ENCODE measurements around the gene HEATR3. TPM values are rescaled to one million over a fixed set of nuclear protein-coding genes. Genes with fewer than 3 reads are reported as not detected.

Gene HEATR3
- total RNA-seq, 4 donors from 2014 or later, result 17.6 to 42.2 (median 25.8) TPM

DNA sequence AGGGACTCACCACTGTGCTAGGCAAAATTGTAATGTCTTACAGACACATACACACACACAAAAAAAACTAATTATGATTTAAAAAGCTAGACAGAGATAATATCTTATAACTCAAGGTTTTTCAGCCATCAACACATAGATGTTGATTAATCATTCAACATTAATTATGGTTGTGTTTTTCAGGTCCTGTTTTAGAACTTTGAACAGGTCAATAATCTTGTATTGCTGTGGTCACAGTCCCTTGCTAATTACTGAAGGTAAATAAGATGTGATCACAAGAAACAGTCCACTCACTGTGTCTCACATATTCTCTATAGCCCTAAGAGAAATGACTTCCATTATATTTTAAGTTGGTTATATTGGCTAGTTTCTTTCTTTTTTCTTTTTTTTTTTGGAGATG is 54.9 kb downstream of the HEATR3 start:
- H3K27me3 ChIP-seq, result no peaks in the 10 kb centered on the region
- no peak overlapping the region for H3K27ac ChIP-seq

DNA sequence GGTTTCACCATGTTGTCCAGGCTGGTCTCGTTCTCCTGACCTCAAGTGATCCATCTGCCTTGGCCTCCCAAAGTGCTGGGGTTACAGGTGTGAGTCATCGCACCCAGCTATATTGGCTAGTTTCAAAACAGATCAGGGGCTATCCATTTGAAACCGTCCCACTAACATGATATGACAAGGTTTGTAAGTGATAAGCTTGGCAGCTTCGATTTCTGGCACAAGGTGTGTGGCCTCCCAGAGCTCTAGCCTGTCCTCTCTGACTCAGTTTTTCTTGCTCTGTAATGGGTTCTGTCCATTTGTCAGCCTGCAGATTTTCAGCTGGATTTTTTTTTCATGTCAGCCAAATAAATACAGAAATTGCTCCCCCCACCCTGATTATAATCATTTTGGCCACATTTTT is 55.5 kb downstream of the HEATR3 start:
- H3K9me3 ChIP-seq, result no peaks in the 10 kb centered on the region
- H3K4me3 ChIP-seq, result no peak overlapping the region
- intact Hi-C loops (cut with DNase I; ENCODE audit: low total_unique reads), result no loop called here
- in situ Hi-C loops (cut with MboI; ENCODE audit: low pct_ligation_motif_present in 1 of 4, low pct_unique_long_range_greater_than_20kb in 1 of 4, low sequenced_read_pairs in 3 of 4), result no loop called here
- H3K27me3 ChIP-seq, result no peaks in the 10 kb centered on the region
- no peaks in the 10 kb centered on the region for H3K4me1 ChIP-seq
- no peak for DNase-seq
- WGBS, 2 donors (ENCODE audit: low coverage in 1 of 2), result 77% methylated on average over 4 of the region's 4 CpGs; no CpG with 5 or more reads in 1 of the 2 donors
- TF ChIP-seq POLR2A (IDR thresholded peaks at IDR 0.05), result no peak
- no peak for TF ChIP-seq POLR2AphosphoS5 (IDR thresholded peaks at IDR 0.05)
- TF ChIP-seq, protein P1, sequence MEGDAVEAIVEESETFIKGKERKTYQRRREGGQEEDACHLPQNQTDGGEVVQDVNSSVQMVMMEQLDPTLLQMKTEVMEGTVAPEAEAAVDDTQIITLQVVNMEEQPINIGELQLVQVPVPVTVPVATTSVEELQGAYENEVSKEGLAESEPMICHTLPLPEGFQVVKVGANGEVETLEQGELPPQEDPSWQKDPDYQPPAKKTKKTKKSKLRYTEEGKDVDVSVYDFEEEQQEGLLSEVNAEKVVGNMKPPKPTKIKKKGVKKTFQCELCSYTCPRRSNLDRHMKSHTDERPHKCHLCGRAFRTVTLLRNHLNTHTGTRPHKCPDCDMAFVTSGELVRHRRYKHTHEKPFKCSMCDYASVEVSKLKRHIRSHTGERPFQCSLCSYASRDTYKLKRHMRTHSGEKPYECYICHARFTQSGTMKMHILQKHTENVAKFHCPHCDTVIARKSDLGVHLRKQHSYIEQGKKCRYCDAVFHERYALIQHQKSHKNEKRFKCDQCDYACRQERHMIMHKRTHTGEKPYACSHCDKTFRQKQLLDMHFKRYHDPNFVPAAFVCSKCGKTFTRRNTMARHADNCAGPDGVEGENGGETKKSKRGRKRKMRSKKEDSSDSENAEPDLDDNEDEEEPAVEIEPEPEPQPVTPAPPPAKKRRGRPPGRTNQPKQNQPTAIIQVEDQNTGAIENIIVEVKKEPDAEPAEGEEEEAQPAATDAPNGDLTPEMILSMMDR (IDR thresholded peaks at IDR 0.05), result no peak
- no peak for TF ChIP-seq EP300 (IDR thresholded peaks at IDR 0.05; ENCODE audit: low read depth)
- no peaks in the 10 kb centered on the region for H3K36me3 ChIP-seq
- H3K27ac ChIP-seq, result no peak overlapping the region

More for the DNA sequence above, 54.9 kb downstream of the HEATR3 start:
- in situ Hi-C loops (cut with MboI; ENCODE audit: low pct_ligation_motif_present in 1 of 4, low pct_unique_long_range_greater_than_20kb in 1 of 4, low sequenced_read_pairs in 3 of 4) (no loop called here), intact Hi-C loops (cut with DNase I; ENCODE audit: low total_unique reads) (no loop called here)
- Histone ChIP-seq H3K9me3 (no peaks in the 10 kb centered on the region), H3K4me1 (no peaks in the 10 kb centered on the region), H3K4me3 (no peak overlapping the region), H3K36me3 (no peaks in the 10 kb centered on the region)
- no peak for TF ChIP-seq POLR2AphosphoS5 (IDR thresholded peaks at IDR 0.05)
- TF ChIP-seq EP300 (IDR thresholded peaks at IDR 0.05; ENCODE audit: low read depth), result no peak
- TF ChIP-seq, protein P1 (IDR thresholded peaks at IDR 0.05), result no peak
- no peak for TF ChIP-seq POLR2A (IDR thresholded peaks at IDR 0.05)
- DNase-seq, result no peak

DNA sequence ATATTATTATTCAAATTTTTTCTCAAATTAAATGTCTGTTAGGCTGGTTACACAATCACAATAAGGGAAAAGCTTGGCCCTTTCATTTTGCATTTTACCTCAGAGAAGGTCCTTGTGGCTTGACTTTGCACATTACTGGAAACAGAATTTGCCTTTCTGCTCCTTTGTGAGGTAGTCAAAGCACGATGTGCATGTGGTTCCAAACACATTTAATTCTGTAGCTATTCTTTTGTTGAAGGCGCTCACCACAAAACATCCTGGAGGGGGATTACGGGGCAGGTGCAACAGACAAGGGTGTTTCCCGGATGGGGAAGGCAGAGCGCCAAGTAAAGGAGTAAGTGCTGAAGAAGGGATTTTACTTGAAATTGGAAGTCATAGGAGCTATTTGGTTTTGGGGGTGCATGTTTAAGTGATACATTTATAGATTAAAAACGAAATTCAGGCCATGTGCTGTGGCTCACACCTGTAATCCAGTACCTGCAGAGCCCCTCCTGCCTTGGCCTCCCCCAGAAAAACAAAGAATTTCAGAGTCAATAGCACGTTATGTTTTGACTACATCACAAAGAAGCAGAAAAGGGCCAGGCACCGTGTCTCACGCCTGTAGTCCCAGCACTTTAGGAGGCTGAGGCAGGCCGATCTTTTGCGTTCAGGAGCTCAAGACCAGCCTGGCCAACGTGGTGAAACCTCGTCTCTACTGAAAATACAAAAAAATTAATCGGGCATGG is 56.1 kb downstream of the HEATR3 start:
- no peaks in the 10 kb centered on the region for H3K4me1 ChIP-seq
- WGBS, 2 donors (ENCODE audit: low coverage in 1 of 2), result 67 to 71% methylated on average over 13 to 14 of the region's 14 CpGs
- TF ChIP-seq, protein P1 (IDR thresholded peaks at IDR 0.05), result no peak
- TF ChIP-seq EP300 (IDR thresholded peaks at IDR 0.05; ENCODE audit: low read depth) (no peak), POLR2A (IDR thresholded peaks at IDR 0.05) (no peak), POLR2AphosphoS5 (IDR thresholded peaks at IDR 0.05) (no peak)
- in situ Hi-C loops (cut with MboI; ENCODE audit: low pct_ligation_motif_present in 1 of 4, low pct_unique_long_range_greater_than_20kb in 1 of 4, low sequenced_read_pairs in 3 of 4) (no loop called here), intact Hi-C loops (cut with DNase I; ENCODE audit: low total_unique reads) (no loop called here)
- H3K36me3 ChIP-seq, result no peaks in the 10 kb centered on the region
- no peak overlapping the region for H3K4me3 ChIP-seq
- H3K27ac ChIP-seq, result no peak overlapping the region
- DNase-seq, result no peak
- H3K9me3 ChIP-seq, result no peaks in the 10 kb centered on the region
- H3K27me3 ChIP-seq, result no peaks in the 10 kb centered on the region

DNA sequence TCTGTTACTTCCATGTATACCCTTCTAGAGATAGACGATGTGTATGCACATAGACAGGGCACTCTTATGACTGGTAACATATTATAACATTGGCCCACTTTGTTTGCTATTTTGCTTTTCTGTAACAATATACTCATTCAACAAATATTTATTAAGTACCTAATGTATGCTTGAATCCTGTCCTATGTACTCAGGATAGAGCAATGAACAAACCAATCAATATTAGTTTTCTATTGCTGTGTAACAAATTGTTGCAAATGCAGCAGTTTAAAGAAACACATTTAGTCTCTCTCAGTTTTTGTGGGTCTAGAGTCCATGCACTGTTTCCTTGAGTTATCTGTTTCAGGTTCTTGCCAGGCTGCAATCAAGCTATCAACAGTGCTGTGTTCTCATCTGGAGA is 57.6 kb downstream of the HEATR3 start:
- no peak for DNase-seq
- no peaks in the 10 kb centered on the region for H3K27me3 ChIP-seq
- H3K4me3 ChIP-seq, result no peak overlapping the region
- H3K4me1 ChIP-seq, result no peaks in the 10 kb centered on the region
- H3K36me3 ChIP-seq, result no peaks in the 10 kb centered on the region
- no peak overlapping the region for H3K27ac ChIP-seq
- no peaks in the 10 kb centered on the region for H3K9me3 ChIP-seq
- 91 to 100% methylated on average over 1 of the region's 1 CpG for WGBS, 2 donors (ENCODE audit: low coverage in 1 of 2)
- TF ChIP-seq, protein P1 (IDR thresholded peaks at IDR 0.05), result no peak
- TF ChIP-seq EP300 (IDR thresholded peaks at IDR 0.05; ENCODE audit: low read depth) (no peak), POLR2A (IDR thresholded peaks at IDR 0.05) (no peak)
- in situ Hi-C loops (cut with MboI; ENCODE audit: low pct_ligation_motif_present in 1 of 4, low pct_unique_long_range_greater_than_20kb in 1 of 4, low sequenced_read_pairs in 3 of 4) (no loop called here), intact Hi-C loops (cut with DNase I; ENCODE audit: low total_unique reads) (no loop called here)

Measured in transverse colon (tissue), 4 donors.